Lung (tissue), 12 donors: ENCODE data around the gene ALKBH5. TPM values are rescaled to one million over a fixed set of nuclear protein-coding genes. Genes with fewer than 3 reads are reported as not detected.

Experiments used
- ATAC-seq: fragments of 200-7000 bp; cut with Tn5 transposase; one replicate; pipeline ENCODE4 v1.9.1; 2020; ENCODE audit warnings: moderate number of reproducible peaks; ENCODE audit not compliant: insufficient read depth, low FRiP score
- DNase-seq, 3 donors: peaks; one replicate each; pipeline ENCODE4 v3.0.0-alpha.2; 2013 to 2017
- H3K27ac ChIP-seq, 2 donors: one replicate each; pipeline ENCODE4 v1.5.1; 2013; ENCODE audit warnings: mild to moderate bottlenecking in 2 of 2, moderate library complexity in 2 of 2, control low read depth in 1 of 2, inconsistent platforms in 1 of 2, low read depth in 1 of 2, low read length in 1 of 2
- H3K27me3 ChIP-seq, 3 donors: one replicate each; pipeline ENCODE4 v1.5.1; 2013; ENCODE audit warnings: low read length in 2 of 3; ENCODE audit not compliant: control insufficient read depth in 3 of 3, insufficient read depth in 3 of 3
- H3K36me3 ChIP-seq, 4 donors: one replicate each; pipeline ENCODE4 v1.5.1; 2013; ENCODE audit warnings: low read length in 4 of 4, mild to moderate bottlenecking in 1 of 4, moderate library complexity in 1 of 4; ENCODE audit not compliant: control insufficient read depth in 4 of 4, insufficient read depth in 4 of 4
- H3K4me1 ChIP-seq, 5 donors: one replicate each; pipeline ENCODE4 v1.5.1; 2013; ENCODE audit warnings: low read length in 5 of 5, mild to moderate bottlenecking in 2 of 5, moderate library complexity in 1 of 5; ENCODE audit not compliant: control insufficient read depth in 5 of 5, insufficient read depth in 5 of 5
- H3K4me3 ChIP-seq: one replicate; pipeline ENCODE4 v1.5.1; 2013; ENCODE audit warnings: mild to moderate bottlenecking, control low read depth, moderate library complexity
- H3K9ac ChIP-seq, 2 donors: one replicate each; pipeline ENCODE4 v1.5.1; 2013; ENCODE audit warnings: low read length in 2 of 2, control low read depth in 1 of 2; ENCODE audit not compliant: insufficient read depth in 1 of 2
- H3K9me3 ChIP-seq, 4 donors: one replicate each; pipeline ENCODE4 v1.5.1; 2013; ENCODE audit warnings: low read length in 3 of 4, mild to moderate bottlenecking in 1 of 4, moderate library complexity in 1 of 4; ENCODE audit not compliant: control insufficient read depth in 4 of 4, insufficient read depth in 3 of 4
- CTCF ChIP-seq: IDR thresholded peaks from 2 replicates; pipeline ENCODE4 v1.5.1; 2012; ENCODE audit warnings: mild to moderate bottlenecking; ENCODE audit errors: control extremely low read depth, extremely low read depth
- WGBS, 2 donors: extraction: QIAGEN DNeasy Blood & Tissue Kit; methylation state at CpG; one replicate each; pipeline ENCODE4 v1.1.7; 2013; 5-methylcytosine and 5-hydroxymethylcytosine counted together
- polyA plus RNA-seq, 2 donors: library from polyadenylated mRNA; stranded (reverse); fragments of 200-250 nt; gene quantifications; one replicate each; pipeline ENCODE4 v1.2.1, GENCODE V29; 2013
- total RNA-seq, 2 donors: library from RNA; depleted of rRNA in 1 of 2; stranded (reverse); fragments of >200 nt in 1 of 2; gene quantifications; one replicate each; pipeline ENCODE4 v1.2.1, GENCODE V29; 2014 to 2021
- donor health status: control.
- donor health status: control.
- donor health status: Bipolar disorder and iron deficiency.
- donor health status: healthy.
- donor health status: DM: yes; HTN: yes; CAD: no.

Gene ALKBH5
- total and polyA plus RNA-seq, 4 donors = 30.2 to 104 (median 59.8) TPM

GRCh38 chr17:18190628-18191235, 7.1 kb downstream of the ALKBH5 start:
- ATAC-seq (no peak), DNase-seq (no peak)
- no peak overlapping the region for H3K9ac ChIP-seq
- H3K36me3 ChIP-seq = peaks cover 8 to 30% (median 26%) of the 10 kb centered on the region in 4 donors
- no peaks in the 10 kb centered on the region for H3K27me3 ChIP-seq
- H3K4me3 ChIP-seq = no peak overlapping the region
- TF ChIP-seq CTCF = no peak
- H3K4me1 ChIP-seq = peaks cover 18 to 51% (median 38%) of the 10 kb centered on the region in 5 donors
- peak overlapping the region; percentile 24 to 62 for H3K27ac ChIP-seq
- peaks cover 0 to 2% (median 0%) of the 10 kb centered on the region in 4 donors for H3K9me3 ChIP-seq
- WGBS, 2 donors = 42 to 45% methylated on average over 3 of the region's 3 CpGs

- 36 to 54% methylated on average over 3 of the region's 3 CpGs for WGBS, 2 donors
- ATAC-seq (no peak), DNase-seq (peak in 2 of 3 donors; percentile 36 to 49)
- Histone ChIP-seq H3K9ac (no peak overlapping the region), H3K4me3 (no peak overlapping the region), H3K27me3 (no peaks in the 10 kb centered on the region), H3K36me3 (peaks cover 13 to 30% (median 29%) of the 10 kb centered on the region in 4 donors), H3K4me1 (peaks cover 13 to 49% (median 33%) of the 10 kb centered on the region in 5 donors), H3K9me3 (peaks cover 0 to 2% (median 0%) of the 10 kb centered on the region in 4 donors), H3K27ac (peak overlapping the region in 1 of 2 donors; percentile 2)
- no peak for TF ChIP-seq CTCF
These were observed 7.6 kb downstream of the ALKBH5 start for GRCh38 chr17:18191236-18191667.

GRCh38 chr17:18191967-18192366, 8.3 kb downstream of the ALKBH5 start:
- Histone ChIP-seq H3K9ac (no peak overlapping the region), H3K27ac (no peak overlapping the region), H3K4me1 (peaks cover 12 to 42% (median 26%) of the 10 kb centered on the region in 5 donors), H3K36me3 (peaks cover 16 to 33% (median 30%) of the 10 kb centered on the region in 4 donors), H3K4me3 (no peak overlapping the region), H3K9me3 (peaks cover 0 to 2% (median 0%) of the 10 kb centered on the region in 4 donors), H3K27me3 (no peaks in the 10 kb centered on the region)
- WGBS, 2 donors = 91% methylated on average over 2 of the region's 2 CpGs
- no peak for ATAC-seq
- no peak for DNase-seq
- TF ChIP-seq CTCF = no peak

- DNase-seq (no peak), ATAC-seq (no peak)
- TF ChIP-seq CTCF = no peak
- H3K36me3 ChIP-seq = peaks cover 16 to 43% (median 27%) of the 10 kb centered on the region in 4 donors
- H3K4me3 ChIP-seq = no peak overlapping the region
- H3K4me1 ChIP-seq = peaks cover 0 to 39% (median 9%) of the 10 kb centered on the region in 5 donors
- peaks cover 0 to 2% (median 0%) of the 10 kb centered on the region in 4 donors for H3K9me3 ChIP-seq
- no peak overlapping the region for H3K9ac ChIP-seq
- no peak overlapping the region for H3K27ac ChIP-seq
- WGBS, 2 donors = 94 to 96% methylated on average over 2 to 4 of the region's 4 CpGs
- no peaks in the 10 kb centered on the region for H3K27me3 ChIP-seq
These were observed 10.8 kb downstream of the ALKBH5 start for GRCh38 chr17:18194394-18194793.
